A673 (cell line): ENCODE measurements around the gene PUM1. TPM values are rescaled to one million over a fixed set of nuclear protein-coding genes. Genes with fewer than 3 reads are reported as not detected.

ENCODE experiments used
- BruUV-seq: library from RNA; stranded (reverse); fragments of 400-500 nt; replicated peaks from 2 replicates; lab custom pipeline; 2021; lab: Mats Ljungman, UMichigan
- CTCF ChIA-PET: fragments of 300-600 bp; sonication (Branson Sonifier 250); formaldehyde crosslinking; loops from one replicate; lab custom pipeline; 2022; ENCODE audit warnings: antibody characterized with exemption; lab: Charles Lee
- POLR2A ChIA-PET: fragments of 300-600 bp; sonication (Branson Sonifier 250); formaldehyde crosslinking; loops from one replicate; lab custom pipeline; 2022; ENCODE audit warnings: antibody characterized with exemption; ENCODE audit not compliant: low non-redundant PET; lab: Charles Lee
- DNase-seq: peaks from one replicate; pipeline ENCODE4 v3.0.0-alpha.2; 2015; ENCODE audit warnings: low spot score
- H3K27ac ChIP-seq: fragments of 200-600 bp; sonication (generic); 2 replicates; pipeline ENCODE4 v1.5.1; 2016; ENCODE audit warnings: mixed run types, low read depth, mild to moderate bottlenecking, mixed read lengths, antibody characterized with exemption, low read length; ENCODE audit not compliant: poor library complexity, severe bottlenecking
- H3K27me3 ChIP-seq: fragments of 200-600 bp; sonication (generic); replicated peaks from 2 replicates; pipeline ENCODE4 v1.6.1; 2017; ENCODE audit warnings: mixed run types, low read depth, mild to moderate bottlenecking, mixed read lengths, antibody characterized with exemption, low read length; ENCODE audit not compliant: insufficient read depth, poor library complexity
- H3K36me3 ChIP-seq: fragments of 200-600 bp; sonication (generic); 2 replicates; pipeline ENCODE4 v1.6.1; 2016; ENCODE audit warnings: mixed run types, mild to moderate bottlenecking, mixed read lengths, antibody characterized with exemption, low read length; ENCODE audit not compliant: insufficient read depth, poor library complexity, severe bottlenecking
- H3K4me1 ChIP-seq: fragments of 200-600 bp; sonication (generic); 2 replicates; pipeline ENCODE4 v1.6.1; 2017; ENCODE audit warnings: mixed run types, mild to moderate bottlenecking, mixed read lengths, antibody characterized with exemption, low read length; ENCODE audit not compliant: insufficient read depth, poor library complexity, severe bottlenecking
- H3K4me3 ChIP-seq: fragments of 200-600 bp; sonication (generic); 2 replicates; pipeline ENCODE4 v1.5.1; 2016; ENCODE audit warnings: low read depth, mixed run types, mild to moderate bottlenecking, mixed read lengths, low read length; ENCODE audit not compliant: poor library complexity, severe bottlenecking
- H3K9me3 ChIP-seq: fragments of 200-600 bp; sonication (generic); 2 replicates; pipeline ENCODE4 v1.6.1; 2016; ENCODE audit warnings: mixed run types, low read depth, mild to moderate bottlenecking, mixed read lengths, antibody characterized with exemption, low read length; ENCODE audit not compliant: poor library complexity, severe bottlenecking
- EZH2 ChIP-seq: fragments of 200-600 bp; sonication (generic); IDR thresholded peaks from 2 replicates; pipeline ENCODE4 v1.6.1; 2017; ENCODE audit warnings: borderline replicate concordance, low read depth, mild to moderate bottlenecking, mixed read lengths, antibody characterized with exemption, low read length; ENCODE audit not compliant: poor library complexity, severe bottlenecking
- intact Hi-C: fragments of 100-400 bp; cut with micrococcal nuclease; formaldehyde crosslinking; loops from one replicate; pipeline ENCODE4 v1.10.0; 2022; ENCODE audit not compliant: unreplicated experiment
- total RNA-seq: library from RNA; stranded (reverse); gene quantifications from 2 replicates; pipeline ENCODE4 v1.2.3, GENCODE V29; 2021
- TF ChIP-seq, protein P1 (sequence below): fragments of 300-800, 200-600 bp; sonication (generic); conservative IDR thresholded peaks from 2 replicates; pipeline ENCODE4 v1.5.1; 2017; ENCODE audit warnings: low read depth, mild to moderate bottlenecking, antibody characterized with exemption, low read length, moderate library complexity, mixed read lengths

Gene PUM1
- total RNA-seq, 1 experiment from 2014 or later, result 138 TPM

DNA sequence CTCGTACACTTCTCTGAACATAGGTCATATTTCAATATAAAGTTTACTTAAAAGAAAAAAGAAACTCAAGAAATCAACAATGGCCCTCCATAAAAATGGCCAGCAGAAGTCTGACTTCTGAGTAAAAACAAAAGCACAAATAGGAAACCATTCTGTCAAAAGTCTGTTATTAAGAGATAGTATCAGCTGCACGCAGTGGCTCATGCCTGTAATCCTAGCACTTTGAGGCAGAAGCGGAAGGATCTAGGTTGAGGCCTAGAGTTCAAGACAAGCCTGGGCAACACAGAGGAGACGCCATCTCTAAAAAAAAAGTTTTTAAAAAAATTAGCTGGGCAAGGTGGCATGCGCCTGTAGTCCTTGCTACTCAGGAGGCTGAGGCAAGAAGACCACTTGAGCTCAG, 67.3 kb downstream of the PUM1 start:
- Histone ChIP-seq H3K4me3 (no peak overlapping the region), H3K4me1 (no peaks in the 10 kb centered on the region), H3K27me3 (no peaks in the 10 kb centered on the region), H3K9me3 (no peaks in the 10 kb centered on the region), H3K36me3 (peaks cover 18% of the 10 kb centered on the region), H3K27ac (no peak overlapping the region)
- ChIA-PET CTCF (no interaction called here), POLR2A (no interaction called here)
- TF ChIP-seq EZH2, result no peak
- TF ChIP-seq, protein P1, sequence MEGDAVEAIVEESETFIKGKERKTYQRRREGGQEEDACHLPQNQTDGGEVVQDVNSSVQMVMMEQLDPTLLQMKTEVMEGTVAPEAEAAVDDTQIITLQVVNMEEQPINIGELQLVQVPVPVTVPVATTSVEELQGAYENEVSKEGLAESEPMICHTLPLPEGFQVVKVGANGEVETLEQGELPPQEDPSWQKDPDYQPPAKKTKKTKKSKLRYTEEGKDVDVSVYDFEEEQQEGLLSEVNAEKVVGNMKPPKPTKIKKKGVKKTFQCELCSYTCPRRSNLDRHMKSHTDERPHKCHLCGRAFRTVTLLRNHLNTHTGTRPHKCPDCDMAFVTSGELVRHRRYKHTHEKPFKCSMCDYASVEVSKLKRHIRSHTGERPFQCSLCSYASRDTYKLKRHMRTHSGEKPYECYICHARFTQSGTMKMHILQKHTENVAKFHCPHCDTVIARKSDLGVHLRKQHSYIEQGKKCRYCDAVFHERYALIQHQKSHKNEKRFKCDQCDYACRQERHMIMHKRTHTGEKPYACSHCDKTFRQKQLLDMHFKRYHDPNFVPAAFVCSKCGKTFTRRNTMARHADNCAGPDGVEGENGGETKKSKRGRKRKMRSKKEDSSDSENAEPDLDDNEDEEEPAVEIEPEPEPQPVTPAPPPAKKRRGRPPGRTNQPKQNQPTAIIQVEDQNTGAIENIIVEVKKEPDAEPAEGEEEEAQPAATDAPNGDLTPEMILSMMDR, result no peak
- DNase-seq, result no peak
- BruUV-seq, result no TSS peak
- intact Hi-C loops, result no loop called here

DNA sequence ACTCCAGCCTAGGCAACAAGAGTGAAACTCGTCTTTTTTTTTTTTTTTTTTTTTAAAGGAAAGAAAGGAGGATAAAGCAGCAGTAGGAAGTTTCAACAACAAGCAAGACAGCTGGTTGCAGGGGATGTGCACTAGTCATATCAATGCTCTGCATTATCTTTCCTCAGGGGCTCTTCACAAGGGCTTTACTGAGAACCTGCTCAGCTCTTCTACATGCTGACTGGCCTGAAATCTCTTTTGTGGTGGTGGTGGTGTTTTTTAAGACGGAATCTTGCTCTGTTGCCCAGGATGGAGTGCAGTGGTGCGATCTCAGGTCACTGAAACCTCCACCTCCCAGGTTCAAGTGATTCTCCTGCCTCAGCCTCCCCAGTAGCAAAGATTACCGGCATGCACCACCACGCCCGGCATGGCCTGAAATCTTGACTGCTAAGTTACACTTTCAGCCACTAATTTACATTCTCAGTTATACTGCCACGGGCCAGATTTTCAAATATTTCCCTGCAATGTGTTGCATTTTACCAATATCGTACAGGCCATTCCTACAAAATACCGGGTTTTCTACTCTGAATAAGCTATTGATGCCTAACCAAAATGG, 68.0 kb downstream of the PUM1 start:
- peaks cover 4% of the 10 kb centered on the region for H3K4me1 ChIP-seq
- no TSS peak for BruUV-seq
- intact Hi-C loops, result no loop called here
- H3K27me3 ChIP-seq, result no peaks in the 10 kb centered on the region
- H3K36me3 ChIP-seq, result peaks cover 13% of the 10 kb centered on the region
- no peaks in the 10 kb centered on the region for H3K9me3 ChIP-seq
- no peak for DNase-seq
- TF ChIP-seq, protein P1, result no peak
- no peak for TF ChIP-seq EZH2
- no peak overlapping the region for H3K4me3 ChIP-seq
- no peak overlapping the region for H3K27ac ChIP-seq
- ChIA-PET CTCF (interaction anchor here (0.6 kb wide), 1 partner anchor 246 kb away, joined by 4 read pairs; no protein-coding TSS in a partner anchor), POLR2A (no interaction called here)

GRCh38 chr1:30995990-30996612, 69.4 kb downstream of the PUM1 start:
- H3K9me3 ChIP-seq, result no peaks in the 10 kb centered on the region
- H3K36me3 ChIP-seq, result peaks cover 9% of the 10 kb centered on the region
- intact Hi-C loops, result no loop called here
- no TSS peak for BruUV-seq
- H3K27ac ChIP-seq, result no peak overlapping the region
- no peaks in the 10 kb centered on the region for H3K27me3 ChIP-seq
- ChIA-PET CTCF (no interaction called here), POLR2A (no interaction called here)
- no peak for TF ChIP-seq EZH2
- TF ChIP-seq, protein P1, result no peak
- DNase-seq, result no peak
- no peak overlapping the region for H3K4me3 ChIP-seq
- peaks cover 17% of the 10 kb centered on the region for H3K4me1 ChIP-seq
